NCI-H345 (cell line): ENCODE results near the gene ADAMTSL2.

Source experiments
- DNase-seq: peaks from one replicate; lab custom pipeline; 2025; lab: John Stamatoyannopoulos, UW

Gene ADAMTSL2

GRCh38 chr9:133518200-133518599, 16.3 kb upstream of the ADAMTSL2 start:
- DNase-seq: peak; percentile 83

DNA sequence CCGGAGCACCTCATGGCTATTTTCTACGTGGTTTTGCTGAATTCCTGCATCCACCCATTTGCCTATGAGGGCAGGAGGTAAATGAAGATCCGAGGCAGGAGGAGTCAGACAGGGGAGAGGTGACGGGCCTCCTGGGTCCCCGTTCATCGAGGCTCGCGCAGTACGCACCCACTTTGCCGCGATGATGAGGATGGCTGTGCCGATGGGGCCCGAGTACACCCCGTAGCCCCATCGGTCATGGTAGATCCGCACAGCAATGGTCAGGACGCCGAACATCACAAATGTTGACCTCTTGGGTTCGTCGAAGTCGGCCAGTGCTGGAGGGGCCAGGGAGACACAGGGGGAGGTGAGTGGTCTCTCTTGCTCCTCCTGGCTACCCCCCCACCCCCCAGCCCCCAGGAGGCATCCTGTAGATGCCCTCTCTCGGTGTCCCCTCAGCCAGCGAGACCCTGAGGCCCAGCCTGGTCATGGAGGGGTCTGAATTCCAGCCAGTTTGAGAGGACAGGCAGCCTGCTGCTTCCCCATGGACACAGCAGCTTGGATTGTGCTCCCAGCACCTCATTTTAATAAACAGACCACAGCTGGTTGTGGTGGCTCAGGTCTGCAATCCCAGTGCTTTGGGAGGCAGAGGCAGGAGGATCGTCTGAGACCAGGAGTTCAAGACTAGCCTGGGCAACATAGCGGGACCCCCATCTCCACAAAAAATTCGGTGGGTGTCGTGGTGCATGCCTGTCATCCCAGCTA, 15.6 kb upstream of the ADAMTSL2 start:
- DNase-seq: no peak

DNA sequence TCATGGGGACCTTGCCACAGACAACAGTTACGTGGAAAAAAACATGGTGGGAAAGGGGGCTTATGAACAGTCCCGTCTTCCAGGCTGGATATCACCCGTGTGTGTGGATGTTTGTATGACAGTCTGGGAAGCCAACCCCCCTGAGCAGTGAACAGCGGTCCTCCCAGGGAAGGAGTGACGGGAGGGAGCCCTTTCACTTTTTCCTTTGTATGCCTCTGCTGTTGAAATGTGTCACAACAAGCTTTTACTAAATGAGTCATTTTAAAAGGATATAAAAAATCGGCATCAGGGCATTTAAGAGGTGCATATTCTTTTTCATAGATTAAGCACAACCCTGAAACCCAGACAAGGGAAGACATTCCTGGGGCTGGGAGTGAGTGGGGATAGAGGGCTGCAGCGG, 14.8 kb upstream of the ADAMTSL2 start:
- DNase-seq: no peak

GRCh38 chr9:133520121-133520835, 14.2 kb upstream of the ADAMTSL2 start:
- no peak for DNase-seq

- DNase-seq: no peak
These were observed 13.1 kb upstream of the ADAMTSL2 start for GRCh38 chr9:133521122-133522072.

DNA sequence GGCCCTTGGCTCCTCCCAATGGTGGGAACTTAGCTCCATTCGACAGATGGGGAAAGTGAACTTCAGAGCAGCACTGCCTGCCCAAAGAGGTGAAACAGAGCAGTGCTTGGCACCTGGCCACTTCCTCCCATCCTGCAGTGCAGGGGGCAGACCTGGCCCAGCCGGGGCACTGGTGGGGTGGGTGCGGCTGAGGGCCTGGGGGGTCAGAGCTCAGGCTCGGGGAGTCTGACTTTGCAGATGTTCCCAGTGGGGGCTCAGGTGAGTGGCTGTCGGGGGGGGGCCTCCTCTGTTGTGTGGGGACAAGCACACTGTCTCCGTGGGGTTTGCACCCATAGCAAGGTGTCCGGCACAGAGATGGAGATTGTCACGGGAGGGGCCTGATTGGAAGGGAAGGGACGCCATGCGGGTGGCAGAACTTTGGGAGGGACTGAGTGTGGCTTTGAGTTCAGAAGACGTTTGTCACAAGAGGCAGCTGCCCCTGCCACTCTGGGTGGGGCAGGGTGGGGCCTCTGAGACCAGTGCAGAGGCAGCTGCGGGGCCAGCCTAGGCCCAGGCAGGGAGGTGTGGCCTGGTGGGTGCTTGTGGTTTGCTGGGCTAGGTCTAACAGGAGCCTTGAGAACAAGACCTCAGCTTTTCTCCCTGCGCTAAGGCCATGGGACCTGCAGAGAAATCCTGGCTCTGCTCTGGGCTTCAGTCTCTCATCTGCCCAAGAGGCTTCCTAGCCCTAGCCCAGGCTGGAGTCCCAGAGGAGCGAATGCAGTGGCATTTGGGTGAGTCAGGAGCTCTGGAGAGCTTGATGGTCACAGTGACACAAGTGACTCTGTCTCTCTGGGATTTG, 12.2 kb upstream of the ADAMTSL2 start:
- DNase-seq: no peak

GRCh38 chr9:133523106-133523505, 11.4 kb upstream of the ADAMTSL2 start:
- DNase-seq: no peak

DNA sequence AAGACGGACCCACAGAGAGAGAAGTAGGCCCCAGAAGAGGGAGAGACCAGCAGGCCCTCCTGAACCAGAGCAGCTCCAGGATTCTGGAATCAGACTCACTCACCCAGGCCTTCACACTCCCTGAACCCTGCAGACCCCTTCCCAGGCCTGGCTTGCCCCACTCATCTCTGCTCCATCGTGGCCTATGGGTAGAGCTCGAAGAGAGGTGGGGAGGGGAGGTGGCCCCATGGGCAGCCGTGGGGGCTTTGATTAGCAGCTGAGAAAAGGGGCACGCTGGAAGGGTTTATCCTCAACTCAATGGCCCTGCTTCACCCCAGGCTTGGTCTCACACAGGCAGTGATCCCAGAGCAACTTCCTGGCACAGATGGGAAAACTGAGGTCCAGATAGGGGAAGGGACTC, 10.4 kb upstream of the ADAMTSL2 start:
- DNase-seq: no peak

GRCh38 chr9:133524679-133525228, 9.8 kb upstream of the ADAMTSL2 start, which contains the start of gene MYMK:
Gene MYMK (minus strand): TSS chr9:133524959. CDS start chr9:133524844, 115 bp downstream.
- DNase-seq: no peak

DNA sequence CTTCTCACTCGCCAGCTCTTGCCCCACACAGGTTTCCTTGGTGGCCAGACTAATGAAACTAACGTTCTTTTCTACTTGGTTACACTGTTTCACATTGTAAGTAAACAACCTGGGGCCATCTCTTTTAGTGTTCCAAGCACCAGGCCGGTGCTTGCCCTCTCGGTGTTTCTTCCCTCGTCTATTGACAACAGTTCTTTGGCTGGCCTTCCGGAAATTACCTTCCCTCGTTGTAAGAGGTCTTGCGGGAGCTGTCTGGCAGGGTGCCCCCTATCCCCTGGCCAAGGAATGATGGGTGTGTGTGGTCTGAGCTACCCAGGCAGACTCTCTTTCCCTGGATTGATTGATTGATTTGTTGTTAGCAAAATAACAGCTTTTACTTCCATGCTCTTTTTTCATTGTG, 8.8 kb upstream of the ADAMTSL2 start:
- DNase-seq: no peak

DNA sequence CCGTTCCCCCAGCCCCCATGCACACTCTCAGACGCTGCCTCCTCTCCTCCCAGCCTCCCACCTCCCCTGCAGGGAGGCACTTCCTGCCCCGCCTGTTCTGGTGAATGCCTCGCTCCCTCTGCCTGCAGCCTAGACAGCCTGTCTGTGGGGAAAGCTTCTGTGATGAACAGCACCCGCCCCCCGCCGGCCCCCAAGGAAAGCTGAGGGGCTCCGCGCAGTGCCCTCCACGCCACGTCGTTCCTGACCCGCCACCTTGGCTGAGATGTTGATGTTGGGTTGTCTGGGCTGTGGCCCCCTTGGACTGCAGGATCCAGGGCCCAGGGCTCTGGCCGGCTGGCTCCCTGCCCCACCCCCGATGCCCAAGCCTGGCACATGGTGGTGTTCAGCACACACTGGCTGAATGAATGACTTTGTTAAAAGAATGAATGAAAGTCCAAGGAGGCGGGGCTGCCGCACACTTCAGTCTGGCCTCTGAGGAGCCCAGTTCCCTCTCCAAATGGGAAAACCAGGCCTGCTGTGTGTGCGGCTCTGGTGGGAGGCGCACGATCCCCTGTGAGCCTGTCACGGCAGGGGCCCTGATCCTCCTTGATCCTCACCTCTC, 7.7 kb upstream of the ADAMTSL2 start:
- DNase-seq: peak; percentile 29

GRCh38 chr9:133527444-133527920, 7.0 kb upstream of the ADAMTSL2 start:
- DNase-seq: no peak

DNA sequence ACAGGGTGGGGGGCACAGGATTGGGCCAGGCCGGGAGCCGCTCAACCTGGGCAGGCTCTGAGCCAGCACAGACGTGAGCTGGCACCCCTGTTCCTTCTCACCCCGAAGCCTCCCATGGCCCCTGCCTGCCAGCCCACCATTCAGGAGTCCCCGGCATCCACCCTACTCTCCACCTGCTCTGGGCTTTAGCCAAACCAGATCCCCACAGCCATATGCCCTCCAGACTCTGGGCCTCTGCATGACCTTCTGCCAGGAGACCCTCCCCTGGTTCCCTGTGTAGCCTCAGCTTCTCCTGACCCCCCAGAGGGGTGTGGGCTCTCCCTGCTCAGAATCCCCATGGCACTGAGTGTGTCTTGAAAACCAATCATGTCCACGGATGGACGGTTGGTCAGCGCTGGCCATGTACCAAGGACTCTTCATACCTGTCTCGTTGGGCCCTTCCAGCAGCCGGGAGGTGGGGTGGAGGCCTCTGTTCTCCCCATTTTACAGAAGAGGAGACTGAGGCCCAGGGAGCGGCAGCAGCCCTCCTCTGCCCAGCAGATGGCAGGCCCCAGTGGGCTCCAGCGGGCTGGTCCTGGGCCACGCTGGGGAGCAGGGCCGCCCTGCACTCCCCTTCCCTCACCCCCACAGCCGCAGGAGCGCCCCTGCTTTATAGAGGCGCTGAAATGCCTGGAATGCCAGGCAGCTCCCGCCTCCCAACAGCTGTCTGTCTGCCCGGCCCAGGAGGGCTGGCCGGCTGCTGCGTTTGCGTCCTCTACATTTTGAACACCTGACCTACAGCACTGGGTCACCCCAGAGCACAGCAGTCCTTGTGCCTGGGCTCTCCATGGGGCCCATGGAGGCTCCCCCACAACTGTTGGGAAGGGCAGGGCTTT, 6.3 kb upstream of the ADAMTSL2 start:
- no peak for DNase-seq

DNA sequence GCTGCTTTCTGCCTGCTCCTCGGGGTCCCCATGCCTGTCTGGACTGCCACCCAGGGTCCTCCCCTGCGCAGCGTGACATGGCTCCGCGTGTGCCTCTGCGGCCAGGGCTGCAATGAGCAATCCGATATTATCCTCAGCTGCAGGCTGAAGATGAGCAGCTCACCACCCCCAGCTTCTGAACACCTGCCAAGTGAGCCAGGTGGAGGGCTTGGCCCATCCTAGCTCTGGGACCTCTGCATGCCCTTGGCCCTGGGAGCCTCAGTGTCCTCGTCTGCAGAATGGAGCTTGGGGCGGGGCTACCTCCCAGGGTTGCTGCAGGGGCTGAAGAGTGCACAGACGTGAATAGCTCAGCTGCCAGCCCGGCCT, 5.6 kb upstream of the ADAMTSL2 start:
- peak; percentile 57 for DNase-seq

DNA sequence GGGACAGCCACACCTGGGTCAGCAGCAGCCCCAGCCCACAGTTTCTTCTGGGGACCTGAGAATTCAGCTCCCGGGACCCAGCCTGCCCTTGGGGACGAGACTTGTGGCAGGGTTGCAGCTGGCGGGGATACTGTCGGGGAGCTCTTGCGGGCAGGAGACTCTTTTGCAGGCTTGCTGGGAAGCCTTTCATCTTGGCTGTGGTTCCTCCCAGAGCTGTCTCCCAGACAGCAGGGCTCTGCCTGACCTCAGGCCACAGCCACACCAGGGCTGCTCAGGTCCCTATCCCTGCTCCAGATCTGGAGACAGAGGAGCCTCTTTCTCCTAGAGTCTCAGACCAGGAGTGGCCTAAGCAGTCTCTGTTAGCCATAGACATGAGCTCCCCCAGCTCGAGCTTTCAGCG, 5.0 kb upstream of the ADAMTSL2 start:
- DNase-seq: no peak

GRCh38 chr9:133529874-133530273, 4.6 kb upstream of the ADAMTSL2 start:
- no peak for DNase-seq

- no peak for DNase-seq
These were observed 3.2 kb upstream of the ADAMTSL2 start for GRCh38 chr9:133531293-133531692.

DNA sequence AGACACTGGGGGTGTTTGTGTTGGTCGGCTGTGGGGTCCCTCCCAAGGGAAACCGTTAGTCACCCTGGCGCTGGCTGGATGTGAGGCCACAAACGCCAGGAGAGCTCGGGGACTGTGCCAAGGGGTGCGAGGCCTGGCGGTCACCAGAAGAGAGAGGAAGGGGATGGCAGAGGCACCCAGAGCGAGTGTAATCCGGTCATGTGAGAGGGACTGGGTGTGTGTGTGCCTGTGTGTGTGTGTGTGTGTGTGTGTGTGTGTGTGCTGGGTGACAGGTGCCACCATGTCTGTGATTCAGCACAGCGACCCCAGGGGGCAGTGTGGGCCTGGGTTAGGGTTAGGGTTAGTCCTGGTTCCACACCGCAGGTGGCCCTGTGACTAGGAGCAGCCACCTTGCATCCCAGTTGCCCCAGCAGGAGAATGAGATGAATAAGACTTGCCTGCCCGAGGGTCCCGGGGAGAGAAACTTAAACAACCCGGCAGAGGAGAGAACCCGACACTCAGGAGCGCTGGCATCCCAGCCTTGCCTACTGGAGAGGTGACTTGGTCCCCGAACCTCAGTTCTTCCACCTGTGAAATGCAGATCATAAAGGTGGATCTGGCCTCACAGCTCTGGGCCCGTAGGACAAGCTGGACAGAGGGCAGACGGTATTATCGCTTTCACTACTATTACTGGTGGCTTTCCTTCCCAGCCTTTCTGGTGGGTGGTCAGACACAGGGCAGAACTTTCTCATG, 1.4 kb upstream of the ADAMTSL2 start:
- DNase-seq: peak; percentile 54

DNA sequence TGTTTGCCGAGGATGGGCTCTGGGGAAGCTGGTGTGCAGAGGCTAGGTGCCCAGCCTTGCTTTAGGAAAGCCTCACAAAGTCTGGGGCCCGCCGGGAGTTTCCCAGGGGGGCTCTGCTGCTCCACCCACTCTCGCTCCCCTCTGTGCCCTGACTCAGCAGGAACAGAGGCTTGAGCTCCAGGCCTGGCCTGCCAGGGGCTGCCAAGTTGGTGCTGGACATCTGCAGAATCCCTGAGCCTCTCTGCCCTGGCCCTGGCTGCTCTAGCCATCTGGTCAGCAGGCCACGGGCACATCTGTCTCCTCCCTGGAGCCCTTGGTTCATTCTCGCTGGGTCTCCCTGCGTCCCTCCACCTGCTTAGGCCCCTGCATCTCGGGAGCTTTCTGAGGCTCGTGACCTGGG, 647 bp upstream of the ADAMTSL2 start:
- no peak for DNase-seq
